Measurements from ENCODE around the gene PDE4D. TPM values are rescaled to one million over a fixed set of nuclear protein-coding genes. Genes with fewer than 3 reads are reported as not detected.

Gene PDE4D
- total and polyA plus RNA-seq, 10 of the 15 experiments (the other 5 are each of a cell fraction or from before 2014, with no cell fraction given) = 0.87 to 4.1 (median 2.2) TPM

DNA sequence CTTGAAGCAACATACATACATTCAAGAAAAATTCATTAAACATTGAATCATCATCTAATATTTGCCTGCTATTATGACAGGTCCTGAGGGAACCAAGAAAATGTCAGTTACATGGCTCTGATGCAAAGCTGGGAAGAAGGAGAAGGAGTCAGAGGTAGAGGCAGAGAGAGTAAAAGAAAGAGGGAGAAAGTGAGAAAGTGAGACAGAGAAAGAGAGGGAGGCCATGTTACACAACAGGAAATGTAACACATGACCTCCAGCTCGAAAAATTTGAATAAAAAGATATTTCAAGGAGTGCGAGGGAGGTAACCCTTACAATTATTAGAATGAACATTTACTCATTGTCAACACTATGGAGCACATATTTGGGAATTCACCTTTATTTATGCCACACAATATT lies 189.7 kb downstream of the PDE4D start:
- DNase-seq (ENCODE audit: low read depth, low spot score) (no peak), FAIRE-seq (no peak), ATAC-seq (no peak)
- no peaks in the 10 kb centered on the region for H3K79me2 ChIP-seq (ENCODE audit: control insufficient read depth, insufficient read depth, low read length)
- no peaks in the 10 kb centered on the region for H4K20me1 ChIP-seq (ENCODE audit: control insufficient read depth, insufficient read depth)
- no peak overlapping the region for H2AFZ ChIP-seq (ENCODE audit: control insufficient read depth, low read depth, low read length)
- no peaks in the 10 kb centered on the region for H3K4me1 ChIP-seq (ENCODE audit: control insufficient read depth, insufficient read depth, low read length)
- H3K27ac ChIP-seq (ENCODE audit: control insufficient read depth, insufficient read depth) = no peak overlapping the region
- intact Hi-C loops (cut with micrococcal nuclease; ENCODE audit: unreplicated experiment) = no loop called here
- no peak overlapping the region for H3K4me2 ChIP-seq (ENCODE audit: control insufficient read depth, insufficient read depth)
- ChIA-PET SMC1A (ENCODE audit: uncharacterized antibody, unreplicated experiment) (no interaction called here), CTCF (no interaction called here), POLR2A (no interaction called here), RAD21 (ENCODE audit: unreplicated experiment) (no interaction called here)
- no peaks in the 10 kb centered on the region for H3K9me3 ChIP-seq (replicated peaks; ENCODE audit: control insufficient read depth, insufficient read depth, low read length)
- H3K9ac ChIP-seq (ENCODE audit: control insufficient read depth, insufficient read depth, low read length) = no peak overlapping the region
- no peaks in the 10 kb centered on the region for H3K27me3 ChIP-seq (replicated peaks in 1 of 2; ENCODE audit: control insufficient read depth in 2 of 2, insufficient read depth in 2 of 2, low read length in 1 of 2)
- WGBS (ENCODE audit: insufficient coverage, insufficient replicate concordance, low lambda C conversion rate, missing lambda C conversion rate) = 33% methylated on average over 2 of the region's 2 CpGs
- H3K36me3 ChIP-seq (ENCODE audit: control insufficient read depth in 2 of 2, insufficient read depth in 2 of 2, low read length in 1 of 2) = no peaks in the 10 kb centered on the region
- TF ChIP-seq GABPA (IDR thresholded peaks at IDR 0.05; ENCODE audit: low read depth) = no peak
- TF ChIP-seq, protein P1, sequence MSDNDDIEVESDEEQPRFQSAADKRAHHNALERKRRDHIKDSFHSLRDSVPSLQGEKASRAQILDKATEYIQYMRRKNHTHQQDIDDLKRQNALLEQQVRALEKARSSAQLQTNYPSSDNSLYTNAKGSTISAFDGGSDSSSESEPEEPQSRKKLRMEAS (IDR thresholded peaks at IDR 0.05; ENCODE audit: low read depth, low read length) = no peak
- no peak for TF ChIP-seq POU2F2 (IDR thresholded peaks at IDR 0.05; ENCODE audit: borderline replicate concordance, low read depth, low read length)
- no peak for TF ChIP-seq ZBED1 (IDR thresholded peaks at IDR 0.05; ENCODE audit: borderline replicate concordance)
- TF ChIP-seq, protein P2, sequence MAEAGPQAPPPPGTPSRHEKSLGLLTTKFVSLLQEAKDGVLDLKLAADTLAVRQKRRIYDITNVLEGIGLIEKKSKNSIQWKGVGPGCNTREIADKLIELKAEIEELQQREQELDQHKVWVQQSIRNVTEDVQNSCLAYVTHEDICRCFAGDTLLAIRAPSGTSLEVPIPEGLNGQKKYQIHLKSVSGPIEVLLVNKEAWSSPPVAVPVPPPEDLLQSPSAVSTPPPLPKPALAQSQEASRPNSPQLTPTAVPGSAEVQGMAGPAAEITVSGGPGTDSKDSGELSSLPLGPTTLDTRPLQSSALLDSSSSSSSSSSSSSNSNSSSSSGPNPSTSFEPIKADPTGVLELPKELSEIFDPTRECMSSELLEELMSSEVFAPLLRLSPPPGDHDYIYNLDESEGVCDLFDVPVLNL (IDR thresholded peaks at IDR 0.05; ENCODE audit: low read depth, low read length) = no peak
- no peak for TF ChIP-seq RAD51 (IDR thresholded peaks at IDR 0.05)
- no peak for TF ChIP-seq HDAC2 (IDR thresholded peaks at IDR 0.05)
- no peak for TF ChIP-seq SIX5 (IDR thresholded peaks at IDR 0.05; ENCODE audit: low read depth, low read length, severe bottlenecking)
- no peak for TF ChIP-seq ZZZ3 (IDR thresholded peaks at IDR 0.05; ENCODE audit: control insufficient read depth, insufficient read length, low read depth)
- TF ChIP-seq, protein P3, sequence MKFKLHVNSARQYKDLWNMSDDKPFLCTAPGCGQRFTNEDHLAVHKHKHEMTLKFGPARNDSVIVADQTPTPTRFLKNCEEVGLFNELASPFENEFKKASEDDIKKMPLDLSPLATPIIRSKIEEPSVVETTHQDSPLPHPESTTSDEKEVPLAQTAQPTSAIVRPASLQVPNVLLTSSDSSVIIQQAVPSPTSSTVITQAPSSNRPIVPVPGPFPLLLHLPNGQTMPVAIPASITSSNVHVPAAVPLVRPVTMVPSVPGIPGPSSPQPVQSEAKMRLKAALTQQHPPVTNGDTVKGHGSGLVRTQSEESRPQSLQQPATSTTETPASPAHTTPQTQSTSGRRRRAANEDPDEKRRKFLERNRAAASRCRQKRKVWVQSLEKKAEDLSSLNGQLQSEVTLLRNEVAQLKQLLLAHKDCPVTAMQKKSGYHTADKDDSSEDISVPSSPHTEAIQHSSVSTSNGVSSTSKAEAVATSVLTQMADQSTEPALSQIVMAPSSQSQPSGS (IDR thresholded peaks at IDR 0.05; ENCODE audit: low read length) = no peak
- TF ChIP-seq, protein P4, sequence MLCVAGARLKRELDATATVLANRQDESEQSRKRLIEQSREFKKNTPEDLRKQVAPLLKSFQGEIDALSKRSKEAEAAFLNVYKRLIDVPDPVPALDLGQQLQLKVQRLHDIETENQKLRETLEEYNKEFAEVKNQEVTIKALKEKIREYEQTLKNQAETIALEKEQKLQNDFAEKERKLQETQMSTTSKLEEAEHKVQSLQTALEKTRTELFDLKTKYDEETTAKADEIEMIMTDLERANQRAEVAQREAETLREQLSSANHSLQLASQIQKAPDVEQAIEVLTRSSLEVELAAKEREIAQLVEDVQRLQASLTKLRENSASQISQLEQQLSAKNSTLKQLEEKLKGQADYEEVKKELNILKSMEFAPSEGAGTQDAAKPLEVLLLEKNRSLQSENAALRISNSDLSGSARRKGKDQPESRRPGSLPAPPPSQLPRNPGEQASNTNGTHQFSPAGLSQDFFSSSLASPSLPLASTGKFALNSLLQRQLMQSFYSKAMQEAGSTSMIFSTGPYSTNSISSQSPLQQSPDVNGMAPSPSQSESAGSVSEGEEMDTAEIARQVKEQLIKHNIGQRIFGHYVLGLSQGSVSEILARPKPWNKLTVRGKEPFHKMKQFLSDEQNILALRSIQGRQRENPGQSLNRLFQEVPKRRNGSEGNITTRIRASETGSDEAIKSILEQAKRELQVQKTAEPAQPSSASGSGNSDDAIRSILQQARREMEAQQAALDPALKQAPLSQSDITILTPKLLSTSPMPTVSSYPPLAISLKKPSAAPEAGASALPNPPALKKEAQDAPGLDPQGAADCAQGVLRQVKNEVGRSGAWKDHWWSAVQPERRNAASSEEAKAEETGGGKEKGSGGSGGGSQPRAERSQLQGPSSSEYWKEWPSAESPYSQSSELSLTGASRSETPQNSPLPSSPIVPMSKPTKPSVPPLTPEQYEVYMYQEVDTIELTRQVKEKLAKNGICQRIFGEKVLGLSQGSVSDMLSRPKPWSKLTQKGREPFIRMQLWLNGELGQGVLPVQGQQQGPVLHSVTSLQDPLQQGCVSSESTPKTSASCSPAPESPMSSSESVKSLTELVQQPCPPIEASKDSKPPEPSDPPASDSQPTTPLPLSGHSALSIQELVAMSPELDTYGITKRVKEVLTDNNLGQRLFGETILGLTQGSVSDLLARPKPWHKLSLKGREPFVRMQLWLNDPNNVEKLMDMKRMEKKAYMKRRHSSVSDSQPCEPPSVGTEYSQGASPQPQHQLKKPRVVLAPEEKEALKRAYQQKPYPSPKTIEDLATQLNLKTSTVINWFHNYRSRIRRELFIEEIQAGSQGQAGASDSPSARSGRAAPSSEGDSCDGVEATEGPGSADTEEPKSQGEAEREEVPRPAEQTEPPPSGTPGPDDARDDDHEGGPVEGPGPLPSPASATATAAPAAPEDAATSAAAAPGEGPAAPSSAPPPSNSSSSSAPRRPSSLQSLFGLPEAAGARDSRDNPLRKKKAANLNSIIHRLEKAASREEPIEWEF (IDR thresholded peaks at IDR 0.05; ENCODE audit: insufficient replicate concordance, low read depth, low read length) = no peak
- TF ChIP-seq CREB1 (IDR thresholded peaks at IDR 0.05; ENCODE audit: low read depth) = no peak
- TF ChIP-seq CREM (IDR thresholded peaks at IDR 0.05; ENCODE audit: low read depth) = no peak
- no peak overlapping the region for H3K4me3 ChIP-seq
- no TSS peak for BruUV-seq (replicated peaks)
- in situ Hi-C loops (cut with MboI) = no loop called here

Data from GM12878 (cell line).